K562 (cell line): ENCODE results near the gene OR9G4. TPM values are rescaled to one million over a fixed set of nuclear protein-coding genes. Genes with fewer than 3 reads are reported as not detected.

Experiments used
- ATAC-seq: fragments of 200-7000 bp; cut with Tn5 transposase; 3 replicates; pipeline ENCODE4 v1.9.1; 2020; ENCODE audit warnings: moderate library complexity
- BruUV-seq: library from RNA; stranded (reverse); fragments of 400-500 nt; replicated peaks from 2 replicates; lab custom pipeline; 2021; lab: Mats Ljungman, UMichigan
- CTCF ChIA-PET: fragments of 300-600 bp; formaldehyde crosslinking; extraction: SDS; loops from one replicate; lab custom pipeline; 2021; ENCODE audit warnings: low intra/inter-chr PET ratio; lab: Yijun Ruan, JAX
- POLR2A ChIA-PET: fragments of 300-600, 350-650 bp; sonication (Branson Sonifier 250); formaldehyde crosslinking; extraction: SDS; loops from one replicate; lab custom pipeline; 2021; ENCODE audit warnings: antibody characterized with exemption, inconsistent platforms; lab: Yijun Ruan, JAX
- DNase-seq, 4 experiments: peaks; one replicate each; pipeline versions ENCODE4 v3.0.0 to v3.0.0-alpha.2; 2011 to 2018; ENCODE audit warnings: low spot score in 3 of 4, mixed read lengths in 3 of 4; ENCODE audit errors: extremely low read depth in 1 of 4
- FAIRE-seq: peaks from 2 replicates; lab custom pipeline; 2011; peaks lifted over from hg19 to GRCh38; lab: Jason Lieb, UNC
- H2AFZ ChIP-seq: 2 replicates; pipeline ENCODE4 v1.6.0; 2011; ENCODE audit warnings: low read depth, low read length, control low read depth, inconsistent platforms
- H3K27ac ChIP-seq: fragments of 200-600 bp; 3 replicates; pipeline ENCODE4 v1.8.0; 2011; ENCODE audit warnings: low read depth, mild to moderate bottlenecking, control low read depth, inconsistent platforms, low read length, moderate library complexity, mixed read lengths; ENCODE audit errors: extremely low read depth
- H3K27me3 ChIP-seq, 2 experiments: fragments of 300-600 bp in 1 of 2; 2 replicates in 1 of 2; 3 replicates in 1 of 2; pipeline versions ENCODE4 v1.6.0 to v1.8.0; 2011; ENCODE audit warnings: inconsistent platforms in 2 of 2, low read length in 2 of 2, mild to moderate bottlenecking in 1 of 2, mixed read lengths in 1 of 2, moderate library complexity in 1 of 2; ENCODE audit not compliant: control insufficient read depth in 2 of 2, insufficient read depth in 2 of 2
- H3K36me3 ChIP-seq: fragments of 300-600 bp; 3 replicates; pipeline ENCODE4 v1.8.0; 2011; ENCODE audit warnings: mild to moderate bottlenecking, low read length, inconsistent platforms; ENCODE audit not compliant: control insufficient read depth, insufficient read depth
- H3K4me1 ChIP-seq, 2 experiments: fragments of 200-600 bp in 1 of 2; replicated peaks in 1 of 2; 2 replicates in 1 of 2; 3 replicates in 1 of 2; pipeline versions ENCODE4 v1.5.1 to v1.8.0; 2011; ENCODE audit warnings: inconsistent platforms in 2 of 2, low read length in 2 of 2, mild to moderate bottlenecking in 1 of 2, mixed read lengths in 1 of 2, moderate library complexity in 1 of 2; ENCODE audit not compliant: control insufficient read depth in 2 of 2, insufficient read depth in 2 of 2
- H3K4me2 ChIP-seq: 2 replicates; pipeline ENCODE4 v1.6.1; 2011; ENCODE audit warnings: low read length, control low read depth, inconsistent platforms, mixed read lengths; ENCODE audit not compliant: insufficient read depth
- H3K4me3 ChIP-seq: fragments of 200-600 bp; sonication (generic), shearing (Covaris generic); 2 replicates; pipeline ENCODE4 v1.5.1; 2016; ENCODE audit warnings: control low read depth, inconsistent platforms
- H3K79me2 ChIP-seq: fragments of 200-600 bp; 3 replicates; pipeline ENCODE4 v1.8.0; 2011; ENCODE audit warnings: low read length, inconsistent platforms; ENCODE audit not compliant: control insufficient read depth, insufficient read depth
- H3K9ac ChIP-seq, 2 experiments: 2 replicates each; pipeline versions ENCODE4 v1.6.0 to v1.6.1; 2011; ENCODE audit warnings: low read depth in 2 of 2, low read length in 2 of 2, control low read depth in 1 of 2, inconsistent platforms in 1 of 2, mild to moderate bottlenecking in 1 of 2, mixed read lengths in 1 of 2; ENCODE audit not compliant: insufficient read depth in 1 of 2
- H3K9me1 ChIP-seq: one replicate; pipeline ENCODE4 v1.6.0; 2011; ENCODE audit warnings: inconsistent platforms, mild to moderate bottlenecking, low read length, moderate library complexity; ENCODE audit not compliant: control insufficient read depth, insufficient read depth
- H3K9me3 ChIP-seq: replicated peaks from 2 replicates; pipeline ENCODE4 v1.5.1; 2011; ENCODE audit warnings: low read depth, low read length, inconsistent platforms; ENCODE audit not compliant: control insufficient read depth, insufficient read depth
- H4K20me1 ChIP-seq: replicated peaks from 2 replicates; pipeline ENCODE4 v1.6.1; 2011; ENCODE audit warnings: low read length, inconsistent platforms, mixed read lengths; ENCODE audit not compliant: control insufficient read depth, insufficient read depth
- ARID3A ChIP-seq: IDR thresholded peaks from 2 replicates; pipeline ENCODE4 v1.6.1; 2012; ENCODE audit warnings: low read depth, low read length, improper control_type of control experiment, borderline replicate concordance
- DLX4 ChIP-seq: fragments of 250-450 bp; sonication (Bioruptor Pico); IDR thresholded peaks from 2 replicates; pipeline ENCODE4 v1.6.1; 2021; ENCODE audit warnings: mild to moderate bottlenecking
- ILK ChIP-seq: fragments of 450-650 bp; IDR thresholded peaks from 2 replicates; pipeline ENCODE4 v1.6.1; 2016; ENCODE audit warnings: missing genetic modification characterization, low read depth, mild to moderate bottlenecking, missing compliant biosample characterization, moderate library complexity, borderline replicate concordance
- MAFF ChIP-seq: IDR thresholded peaks from 2 replicates; pipeline ENCODE4 v1.6.1; 2012; ENCODE audit warnings: low read length, improper control_type of control experiment
- NUFIP1 ChIP-seq: fragments of 450-650 bp; IDR thresholded peaks from 2 replicates; pipeline ENCODE4 v1.6.1; 2018; ENCODE audit not compliant: partially characterized antibody
- SMARCE1 ChIP-seq: fragments of 450-650 bp; IDR thresholded peaks from 2 replicates; pipeline ENCODE4 v1.7.1; 2016; ENCODE audit warnings: mild to moderate bottlenecking
- ZKSCAN8 ChIP-seq: fragments of 200-800 bp; sonication (Bioruptor generic); IDR thresholded peaks from 2 replicates; pipeline ENCODE4 v1.6.1; 2016; ENCODE audit warnings: missing genetic modification characterization, missing compliant biosample characterization
- ZNF316 ChIP-seq: fragments of 450-650 bp; IDR thresholded peaks from 2 replicates; pipeline ENCODE4 v1.6.1; 2016
- WGBS: fragments of 100-300 bp; shearing (Covaris generic); methylation state at CpG from one replicate; pipeline ENCODE4 v1.1.6; 2016; ENCODE audit warnings: low coverage, mixed read lengths; ENCODE audit not compliant: insufficient coverage; ENCODE audit errors: missing lambda C conversion rate; 5-methylcytosine and 5-hydroxymethylcytosine counted together
- in situ Hi-C: fragments of 300-500 bp; cut with MboI; formaldehyde crosslinking; loops from 4 replicates; pipeline ENCODE4 v1.15.0; 2018; ENCODE audit warnings: inconsistent platforms, mixed read lengths
- intact Hi-C: fragments of 100-400 bp; cut with micrococcal nuclease; formaldehyde crosslinking; loops from 2 replicates; pipeline ENCODE4 v1.14.2; 2022
- polyA plus RNA-seq, 8 experiments: library from polyadenylated mRNA; depleted of rRNA in 4 of 8; stranded (reverse) in 5 of 8; unstranded in 3 of 8; fragments of >200 nt; fragmentation: Nextera tagmentation in 2 of 8; fragmentation: Illumina TruSeq in 1 of 8; extraction: Ambion mirVana in 2 of 8; extraction: Trizol in 1 of 8; gene quantifications; 2 replicates each; pipeline versions ENCODE4 v1.2.1 to v1.2.3, GENCODE V29; 2011 to 2014; ENCODE audit warnings: inconsistent platforms in 1 of 8, missing spikeins in 1 of 8
- total RNA-seq, 7 experiments: library from RNA; depleted of rRNA in 6 of 7; stranded (reverse); fragments of >200 nt in 6 of 7; fragmentation: Illumina TruSeq in 2 of 7; extraction: Trizol in 2 of 7; gene quantifications; 2 replicates each; pipeline versions ENCODE4 v1.2.1 to v1.2.3, GENCODE V29; 2011 to 2021; ENCODE audit warnings: low replicate concordance in 1 of 7
- TF ChIP-seq, protein P1 (sequence below): fragments of 450-650 bp; IDR thresholded peaks from 2 replicates; pipeline ENCODE4 v1.6.1; 2016

The OR9G4 gene
- total and polyA plus RNA-seq, 9 of the 15 experiments (the other 6 are each of a cell fraction or from before 2014, with no cell fraction given) = not detected

DNA sequence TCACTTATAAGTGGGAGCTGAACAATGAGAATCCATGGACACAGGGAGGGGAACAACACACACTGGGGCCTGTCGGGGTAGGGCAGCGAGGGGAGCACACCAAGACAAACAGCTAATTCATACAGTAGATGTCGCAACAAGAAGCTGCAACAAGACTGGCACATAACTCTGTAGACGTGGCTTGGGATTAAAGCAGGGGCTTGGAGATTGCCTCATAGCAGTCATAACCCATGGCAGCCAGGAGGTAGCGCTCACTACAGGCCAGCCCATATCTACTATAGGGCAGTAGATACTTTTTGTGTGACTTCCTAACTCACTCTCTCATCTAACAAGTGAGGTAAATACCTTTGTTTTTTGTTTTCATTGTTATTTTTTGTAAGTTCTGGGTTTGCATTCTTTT is 1.7 kb upstream of the OR9G4 start (continued):
- TF ChIP-seq MAFF (no peak), ILK (no peak), ZKSCAN8 (CRISPR knock-in tag) (no peak), SMARCE1 (no peak), DLX4 (no peak), ARID3A (no peak)
- TF ChIP-seq, protein P1, sequence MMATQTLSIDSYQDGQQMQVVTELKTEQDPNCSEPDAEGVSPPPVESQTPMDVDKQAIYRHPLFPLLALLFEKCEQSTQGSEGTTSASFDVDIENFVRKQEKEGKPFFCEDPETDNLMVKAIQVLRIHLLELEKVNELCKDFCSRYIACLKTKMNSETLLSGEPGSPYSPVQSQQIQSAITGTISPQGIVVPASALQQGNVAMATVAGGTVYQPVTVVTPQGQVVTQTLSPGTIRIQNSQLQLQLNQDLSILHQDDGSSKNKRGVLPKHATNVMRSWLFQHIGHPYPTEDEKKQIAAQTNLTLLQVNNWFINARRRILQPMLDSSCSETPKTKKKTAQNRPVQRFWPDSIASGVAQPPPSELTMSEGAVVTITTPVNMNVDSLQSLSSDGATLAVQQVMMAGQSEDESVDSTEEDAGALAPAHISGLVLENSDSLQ = no peak
- TF ChIP-seq, all 486 proteins: peak for 0

DNA sequence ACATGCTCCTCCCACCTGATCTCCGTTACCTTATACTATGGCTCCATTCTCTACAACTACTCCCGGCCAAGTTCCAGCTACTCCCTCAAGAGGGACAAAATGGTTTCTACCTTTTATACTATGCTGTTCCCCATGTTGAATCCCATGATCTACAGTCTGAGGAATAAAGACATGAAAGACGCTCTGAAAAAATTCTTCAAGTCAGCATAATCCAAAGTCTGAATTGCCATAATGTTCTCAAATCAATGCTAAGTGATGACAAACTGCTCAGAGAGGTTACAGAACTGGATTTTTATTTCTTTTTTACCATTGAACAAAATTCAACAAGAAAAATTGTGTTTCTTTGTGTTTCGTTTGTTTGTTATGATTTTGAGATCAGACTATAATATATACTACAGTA is 7.6 kb downstream of the OR9G4 start:
- FAIRE-seq = no peak
- WGBS = 2% methylated on average over 4 of the region's 4 CpGs
- no peaks in the 10 kb centered on the region for H3K4me1 ChIP-seq
- no peak overlapping the region for H2AFZ ChIP-seq
- no TSS peak for BruUV-seq
- no peaks in the 10 kb centered on the region for H3K27me3 ChIP-seq
- H3K4me3 ChIP-seq = no peak overlapping the region
- no peak overlapping the region for H3K9ac ChIP-seq
- no peaks in the 10 kb centered on the region for H3K9me1 ChIP-seq
- in situ Hi-C loops = no loop called here
- ATAC-seq = no peak
- no peak for DNase-seq
- no peak overlapping the region for H3K4me2 ChIP-seq
- no peak overlapping the region for H3K27ac ChIP-seq
- CTCF ChIA-PET = no interaction called here
- H3K36me3 ChIP-seq = no peaks in the 10 kb centered on the region
- TF ChIP-seq ZNF316 = peak; percentile 17; the same call in 1 of the 2 replicates
- TF ChIP-seq NUFIP1 = no peak
- POLR2A ChIA-PET = no interaction called here
- no peaks in the 10 kb centered on the region for H4K20me1 ChIP-seq
- H3K79me2 ChIP-seq = no peaks in the 10 kb centered on the region
- H3K9me3 ChIP-seq = no peaks in the 10 kb centered on the region
- intact Hi-C loops = no loop called here
